HCT116 (cell line): Measurements from ENCODE around the gene CCDC17.

Experiments
- TF ChIP-seq, protein P1 (sequence below): IDR thresholded peaks from 2 replicates; pipeline ENCODE4 v1.6.1; 2012
- TF ChIP-seq, protein P2 (sequence below), 3 experiments: fragments of 200-600 bp in 1 of 3; sonication (generic) in 1 of 3; IDR thresholded peaks in 2 of 3; conservative IDR thresholded peaks in 1 of 3; 2 replicates each; pipeline ENCODE4 v1.5.1; 2012 to 2017; ENCODE audit warnings: low read depth in 2 of 3, low read length in 2 of 3, antibody characterized with exemption in 1 of 3, borderline replicate concordance in 1 of 3, control low read depth in 1 of 3, mild to moderate bottlenecking in 1 of 3, mixed read lengths in 1 of 3, mixed run types in 1 of 3, moderate library complexity in 1 of 3; ENCODE audit not compliant: insufficient read depth in 1 of 3

DNA sequence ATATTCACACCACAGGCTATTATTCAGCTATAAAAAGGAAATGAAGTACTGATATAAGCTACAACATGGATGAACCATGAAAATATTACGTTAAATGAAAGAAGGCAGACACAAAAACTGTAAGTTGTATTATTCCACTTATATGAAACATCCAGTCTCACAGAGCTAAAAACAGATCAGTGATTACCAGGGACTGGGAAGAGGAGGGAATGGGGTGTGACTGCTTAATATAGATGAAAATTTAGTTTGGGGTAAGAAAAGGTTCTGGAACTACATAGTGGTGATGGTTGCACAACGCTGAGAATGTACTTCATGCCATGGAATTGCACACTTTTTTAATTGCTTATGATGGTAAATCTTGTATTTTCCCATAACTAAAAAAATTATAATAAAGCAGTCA, 43.0 kb upstream of the CCDC17 start:
- TF ChIP-seq, protein P1, sequence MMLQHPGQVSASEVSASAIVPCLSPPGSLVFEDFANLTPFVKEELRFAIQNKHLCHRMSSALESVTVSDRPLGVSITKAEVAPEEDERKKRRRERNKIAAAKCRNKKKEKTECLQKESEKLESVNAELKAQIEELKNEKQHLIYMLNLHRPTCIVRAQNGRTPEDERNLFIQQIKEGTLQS: no peak
- TF ChIP-seq, protein P2, sequence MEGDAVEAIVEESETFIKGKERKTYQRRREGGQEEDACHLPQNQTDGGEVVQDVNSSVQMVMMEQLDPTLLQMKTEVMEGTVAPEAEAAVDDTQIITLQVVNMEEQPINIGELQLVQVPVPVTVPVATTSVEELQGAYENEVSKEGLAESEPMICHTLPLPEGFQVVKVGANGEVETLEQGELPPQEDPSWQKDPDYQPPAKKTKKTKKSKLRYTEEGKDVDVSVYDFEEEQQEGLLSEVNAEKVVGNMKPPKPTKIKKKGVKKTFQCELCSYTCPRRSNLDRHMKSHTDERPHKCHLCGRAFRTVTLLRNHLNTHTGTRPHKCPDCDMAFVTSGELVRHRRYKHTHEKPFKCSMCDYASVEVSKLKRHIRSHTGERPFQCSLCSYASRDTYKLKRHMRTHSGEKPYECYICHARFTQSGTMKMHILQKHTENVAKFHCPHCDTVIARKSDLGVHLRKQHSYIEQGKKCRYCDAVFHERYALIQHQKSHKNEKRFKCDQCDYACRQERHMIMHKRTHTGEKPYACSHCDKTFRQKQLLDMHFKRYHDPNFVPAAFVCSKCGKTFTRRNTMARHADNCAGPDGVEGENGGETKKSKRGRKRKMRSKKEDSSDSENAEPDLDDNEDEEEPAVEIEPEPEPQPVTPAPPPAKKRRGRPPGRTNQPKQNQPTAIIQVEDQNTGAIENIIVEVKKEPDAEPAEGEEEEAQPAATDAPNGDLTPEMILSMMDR (IDR thresholded peaks at IDR 0.05 in 2 of 3, conservative IDR thresholded peaks at IDR 0.05 in 1 of 3; ENCODE audit: borderline replicate concordance in 1 of 3, insufficient read depth in 1 of 3, low read depth in 2 of 3, low read length in 2 of 3): no peak
